NCI-H2107 (cell line): ENCODE results near the gene RIN3.

Experiments
- DNase-seq: peaks from one replicate; lab custom pipeline; 2025; lab: John Stamatoyannopoulos, UW

The RIN3 gene

GRCh38 chr14:92513204-92513965, at the start of gene RIN3:
Gene RIN3, plus strand, starts transcription at chr14:92513781. Its CDS starts 152 bp downstream, at chr14:92513933.
- no peak for DNase-seq

GRCh38 chr14:92464156-92464555, 49.4 kb upstream of the RIN3 start:
- no peak for DNase-seq

- DNase-seq = no peak
Measured at GRCh38 chr14:92464716-92465115, 48.9 kb upstream of the RIN3 start.

- DNase-seq = no peak
Measured at GRCh38 chr14:92465353-92466055, 48.1 kb upstream of the RIN3 start.

- no peak for DNase-seq
Measured at GRCh38 chr14:92466059-92466458, 47.5 kb upstream of the RIN3 start.

- DNase-seq = no peak
Measured at GRCh38 chr14:92469515-92469914, 44.1 kb upstream of the RIN3 start.

GRCh38 chr14:92470215-92470614, 43.4 kb upstream of the RIN3 start:
- DNase-seq = no peak

- DNase-seq = no peak
Measured at GRCh38 chr14:92470811-92471210, 42.8 kb upstream of the RIN3 start.

- no peak for DNase-seq
Measured at GRCh38 chr14:92471919-92472318, 41.7 kb upstream of the RIN3 start.

GRCh38 chr14:92472860-92473259, 40.7 kb upstream of the RIN3 start:
- DNase-seq = no peak

GRCh38 chr14:92473261-92473968, 40.2 kb upstream of the RIN3 start:
- no peak for DNase-seq

- DNase-seq = no peak
Measured at GRCh38 chr14:92473969-92474535, 39.5 kb upstream of the RIN3 start.

GRCh38 chr14:92475037-92475436, 38.5 kb upstream of the RIN3 start:
- DNase-seq = no peak

- DNase-seq = no peak
Measured at GRCh38 chr14:92475451-92476187, 38.0 kb upstream of the RIN3 start.

- DNase-seq = no peak
Measured at GRCh38 chr14:92480856-92481255, 32.7 kb upstream of the RIN3 start.

GRCh38 chr14:92481386-92481785, 32.2 kb upstream of the RIN3 start:
- no peak for DNase-seq

- DNase-seq = no peak
Measured at GRCh38 chr14:92481811-92482555, 31.6 kb upstream of the RIN3 start.

- no peak for DNase-seq
Measured at GRCh38 chr14:92482621-92483319, 30.8 kb upstream of the RIN3 start.

GRCh38 chr14:92484132-92484823, 29.3 kb upstream of the RIN3 start:
- no peak for DNase-seq

GRCh38 chr14:92486881-92487280, 26.7 kb upstream of the RIN3 start:
- DNase-seq = no peak
